CD14-positive monocyte (primary cell): Measurements from ENCODE around the gene GUCY1A1. TPM values are rescaled to one million over a fixed set of nuclear protein-coding genes. Genes with fewer than 3 reads are reported as not detected.

Experiments
- DNase-seq, 3 donors: peaks; one replicate each; pipeline ENCODE4 v3.0.0-alpha.2; 2011 to 2022
- H2AFZ ChIP-seq: 2 replicates; pipeline ENCODE4 v1.6.0; 2012; ENCODE audit warnings: mild to moderate bottlenecking, low read depth, low read length, inconsistent platforms; ENCODE audit not compliant: insufficient read depth, poor library complexity, severe bottlenecking
- H3K27ac ChIP-seq, 2 donors: 1 replicate in 1 of 2; 2 replicates in 1 of 2; pipeline ENCODE4 v1.5.1; 2012 to 2013; ENCODE audit warnings: low read length in 2 of 2, control low read depth in 1 of 2, inconsistent platforms in 1 of 2, low read depth in 1 of 2, mild to moderate bottlenecking in 1 of 2
- H3K27me3 ChIP-seq, 2 donors: one replicate each; pipeline versions ENCODE4 v1.6.0 to v1.6.1; 2011 to 2013; ENCODE audit warnings: low read length in 2 of 2; ENCODE audit not compliant: control insufficient read depth in 2 of 2, insufficient read depth in 2 of 2
- H3K36me3 ChIP-seq, 2 donors: replicated peaks in 1 of 2; 1 replicate in 1 of 2; 2 replicates in 1 of 2; pipeline versions ENCODE4 v1.5.1 to v1.6.1; 2012 to 2013; ENCODE audit warnings: low read length in 2 of 2, control low read depth in 1 of 2, inconsistent platforms in 1 of 2, mild to moderate bottlenecking in 1 of 2; ENCODE audit not compliant: insufficient read depth in 2 of 2, control insufficient read depth in 1 of 2
- H3K4me1 ChIP-seq, 2 donors: 1 replicate in 1 of 2; 2 replicates in 1 of 2; pipeline versions ENCODE4 v1.5.1 to v1.6.1; 2012 to 2013; ENCODE audit warnings: low read length in 2 of 2, control low read depth in 1 of 2, inconsistent platforms in 1 of 2, mild to moderate bottlenecking in 1 of 2, moderate library complexity in 1 of 2; ENCODE audit not compliant: insufficient read depth in 2 of 2, control insufficient read depth in 1 of 2
- H3K4me2 ChIP-seq: replicated peaks from 2 replicates; pipeline ENCODE3; 2012; ENCODE audit warnings: low read length, moderate library complexity, mild to moderate bottlenecking; ENCODE audit not compliant: poor library complexity, severe bottlenecking; ENCODE audit errors: extremely low read depth
- H3K4me3 ChIP-seq, 3 experiments: fragments of 200-600 bp in 1 of 3; sonication (generic) in 1 of 3; replicated peaks in 1 of 3; 1 replicate in 2 of 3; 2 replicates in 1 of 3; pipeline ENCODE4 v1.5.1; 2011 to 2013; ENCODE audit warnings: low read length in 3 of 3, mild to moderate bottlenecking in 3 of 3, control low read depth in 2 of 3, low read depth in 2 of 3, inconsistent platforms in 1 of 3, moderate library complexity in 1 of 3
- H3K79me2 ChIP-seq: 2 replicates; pipeline ENCODE4 v1.6.0; 2012; ENCODE audit warnings: mild to moderate bottlenecking, control low read depth, inconsistent platforms, low read length, moderate library complexity; ENCODE audit not compliant: insufficient read depth
- H3K9ac ChIP-seq: 2 replicates; pipeline ENCODE4 v1.6.0; 2017; ENCODE audit warnings: low read length, mild to moderate bottlenecking; ENCODE audit not compliant: insufficient read depth, poor library complexity, severe bottlenecking
- H3K9me3 ChIP-seq, 2 donors: replicated peaks in 1 of 2; 1 replicate in 1 of 2; 2 replicates in 1 of 2; pipeline versions ENCODE4 v1.5.1 to v1.6.1; 2012 to 2013; ENCODE audit warnings: low read length in 2 of 2, control low read depth in 1 of 2; ENCODE audit not compliant: control insufficient read depth in 1 of 2, insufficient read depth in 1 of 2
- H4K20me1 ChIP-seq: 2 replicates; pipeline ENCODE4 v1.6.0; 2012; ENCODE audit warnings: mild to moderate bottlenecking, low read length, control low read depth, moderate library complexity; ENCODE audit not compliant: insufficient read depth
- H3K27ac Mint-ChIP-seq, 7 donors: one replicate each; pipeline ENCODE4 v1.8.0; 2020; ENCODE audit warnings: mild to moderate bottlenecking in 7 of 7, mixed read lengths in 7 of 7, moderate library complexity in 6 of 7, inconsistent platforms in 2 of 7
- H3K27me3 Mint-ChIP-seq, 3 donors: one replicate each; pipeline ENCODE4 v1.8.0; 2021 to 2022; ENCODE audit warnings: low read depth in 3 of 3, mild to moderate bottlenecking in 3 of 3, mixed read lengths in 3 of 3, moderate library complexity in 3 of 3, inconsistent platforms in 1 of 3
- H3K36me3 Mint-ChIP-seq, 2 donors: one replicate each; pipeline ENCODE4 v1.8.0; 2020; ENCODE audit warnings: mixed read lengths in 2 of 2, inconsistent platforms in 1 of 2, mild to moderate bottlenecking in 1 of 2
- H3K4me1 Mint-ChIP-seq: one replicate; pipeline ENCODE4 v1.8.0; 2020; ENCODE audit warnings: mild to moderate bottlenecking, mixed read lengths
- H3K4me3 Mint-ChIP-seq, 2 donors: one replicate each; pipeline ENCODE4 v1.8.0; 2020; ENCODE audit warnings: mild to moderate bottlenecking in 2 of 2, mixed read lengths in 2 of 2, moderate library complexity in 1 of 2
- H3K9me3 Mint-ChIP-seq, 7 donors: one replicate each; pipeline ENCODE4 v1.8.0; 2020 to 2022; ENCODE audit warnings: mixed read lengths in 7 of 7, mild to moderate bottlenecking in 6 of 7, moderate library complexity in 6 of 7, inconsistent platforms in 2 of 7
- CTCF ChIP-seq: fragments of 200-600 bp; IDR thresholded peaks from one replicate; pipeline ENCODE4 v1.8.0; 2022; ENCODE audit warnings: antibody characterized with exemption, mild to moderate bottlenecking
- WGBS: methylation state at CpG from one replicate; pipeline ENCODE4 v1.1.5; 2013; ENCODE audit warnings: missing lambda C conversion rate; ENCODE audit not compliant: insufficient coverage; 5-methylcytosine and 5-hydroxymethylcytosine counted together
- intact Hi-C, 2 donors: fragments of 100-400 bp; cut with micrococcal nuclease; formaldehyde crosslinking; loops; one replicate each; pipeline versions ENCODE4 v1.15.0 to v1.15.1; 2023
- polyA plus RNA-seq, 3 donors: library from polyadenylated mRNA; depleted of rRNA in 1 of 3; unstranded in 2 of 3; stranded (reverse) in 1 of 3; fragments of 300-500 nt in 2 of 3; fragments of >200 nt in 1 of 3; fragmentation: Illumina TruSeq in 2 of 3; gene quantifications; 1 replicate in 2 of 3; 2 replicates in 1 of 3; pipeline ENCODE4 v1.2.3, GENCODE V29; 2012 to 2021

Gene GUCY1A1
- polyA plus RNA-seq, 3 donors, result 0.88 to 1.2 (median 0.95) TPM

DNA sequence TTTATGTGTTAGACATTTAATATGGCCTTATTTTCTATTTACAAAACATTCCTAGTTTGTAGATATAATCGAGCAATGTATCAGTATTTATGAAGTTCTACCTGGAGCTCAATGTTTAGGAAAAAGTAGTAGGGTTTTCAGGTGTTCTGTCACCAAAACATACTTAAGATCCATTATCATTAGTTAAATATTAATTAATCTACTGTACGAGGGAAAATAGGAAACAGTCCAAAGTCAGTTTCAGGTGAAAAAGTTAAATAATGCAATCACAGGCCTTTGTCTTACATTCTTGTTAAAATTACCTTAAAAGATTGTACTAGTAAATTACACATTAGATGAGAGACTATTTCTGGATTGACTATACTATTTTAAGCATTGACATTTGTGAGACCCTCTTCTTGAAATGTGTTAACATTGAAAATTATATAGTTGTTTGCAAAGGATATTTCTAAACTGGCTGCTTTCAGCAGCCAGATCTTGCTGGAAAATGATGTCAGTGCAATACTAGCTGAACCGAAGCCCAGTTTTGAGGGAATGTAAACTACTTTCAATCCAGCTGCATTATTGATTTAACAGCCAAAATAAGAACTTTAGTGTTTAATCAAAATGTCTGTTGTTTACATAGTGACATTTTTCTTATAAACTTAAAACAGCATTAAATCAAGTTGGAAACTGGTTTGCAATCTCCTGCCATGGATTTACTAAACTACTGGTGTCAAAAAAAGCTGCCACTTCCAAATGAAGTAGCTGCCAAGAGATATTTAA, 111.5 kb downstream of the GUCY1A1 start:
- Mint-ChIP-seq H3K4me1 (no peaks in the 10 kb centered on the region), H3K4me3 (no peak overlapping the region), H3K36me3 (no peaks in the 10 kb centered on the region), H3K27ac (no peak overlapping the region), H3K9me3 (peaks cover 0 to 3% (median 0%) of the 10 kb centered on the region in 7 donors), H3K27me3 (no peaks in the 10 kb centered on the region)
- no peak overlapping the region for H2AFZ ChIP-seq
- no peaks in the 10 kb centered on the region for H3K27me3 ChIP-seq
- intact Hi-C loops, result no loop called here
- no peaks in the 10 kb centered on the region for H3K4me1 ChIP-seq
- no peak overlapping the region for H3K4me2 ChIP-seq
- WGBS, result no CpG with 5 or more reads among the region's 3 CpGs
- no peak for TF ChIP-seq CTCF
- no peak overlapping the region for H3K9ac ChIP-seq
- no peaks in the 10 kb centered on the region for H3K79me2 ChIP-seq
- H3K4me3 ChIP-seq, result no peak overlapping the region
- H4K20me1 ChIP-seq, result no peaks in the 10 kb centered on the region
- H3K36me3 ChIP-seq, result no peaks in the 10 kb centered on the region
- no peak overlapping the region for H3K27ac ChIP-seq
- H3K9me3 ChIP-seq, result no peaks in the 10 kb centered on the region
- no peak for DNase-seq

GRCh38 chr4:155780775-155781174, 114.1 kb downstream of the GUCY1A1 start:
- no peaks in the 10 kb centered on the region for H3K4me1 Mint-ChIP-seq
- Histone ChIP-seq H3K79me2 (no peaks in the 10 kb centered on the region), H2AFZ (no peak overlapping the region), H4K20me1 (no peaks in the 10 kb centered on the region), H3K4me3 (no peak overlapping the region), H3K4me1 (no peaks in the 10 kb centered on the region), H3K27ac (no peak overlapping the region), H3K9ac (no peak overlapping the region), H3K9me3 (no peaks in the 10 kb centered on the region), H3K27me3 (no peaks in the 10 kb centered on the region), H3K36me3 (no peaks in the 10 kb centered on the region), H3K4me2 (no peak overlapping the region)
- no peaks in the 10 kb centered on the region for H3K27me3 Mint-ChIP-seq
- intact Hi-C loops, result loop anchor here in 1 of 2 donors (10.0 kb wide), 1 partner anchor 406 kb away; the partner anchor contains the start of gene MAP9
- no peak for TF ChIP-seq CTCF
- peaks cover 0 to 3% (median 0%) of the 10 kb centered on the region in 7 donors for H3K9me3 Mint-ChIP-seq
- no peaks in the 10 kb centered on the region for H3K36me3 Mint-ChIP-seq
- H3K4me3 Mint-ChIP-seq, result no peak overlapping the region
- DNase-seq, result no peak
- WGBS, result no CpG with 5 or more reads among the region's 1 CpG
- H3K27ac Mint-ChIP-seq, result no peak overlapping the region
